Sigmoid colon (tissue), 4 donors: ENCODE measurements around the gene AGAP2.

Experiments used
- CTCF ChIP-seq, 4 experiments: fragments of 450-650 bp in 3 of 4; fragments of 200-600 bp in 1 of 4; IDR thresholded peaks; one replicate each; pipeline ENCODE4 v1.5.1; 2016 to 2019; ENCODE audit warnings: antibody characterized with exemption in 4 of 4, mild to moderate bottlenecking in 3 of 4, moderate library complexity in 2 of 4
- POLR2AphosphoS5 ChIP-seq, 4 donors: sonication (generic); formaldehyde crosslinking; IDR thresholded peaks; one replicate each; pipeline ENCODE4 v1.6.1; 2017; ENCODE audit warnings: antibody characterized with exemption in 4 of 4

DNA sequence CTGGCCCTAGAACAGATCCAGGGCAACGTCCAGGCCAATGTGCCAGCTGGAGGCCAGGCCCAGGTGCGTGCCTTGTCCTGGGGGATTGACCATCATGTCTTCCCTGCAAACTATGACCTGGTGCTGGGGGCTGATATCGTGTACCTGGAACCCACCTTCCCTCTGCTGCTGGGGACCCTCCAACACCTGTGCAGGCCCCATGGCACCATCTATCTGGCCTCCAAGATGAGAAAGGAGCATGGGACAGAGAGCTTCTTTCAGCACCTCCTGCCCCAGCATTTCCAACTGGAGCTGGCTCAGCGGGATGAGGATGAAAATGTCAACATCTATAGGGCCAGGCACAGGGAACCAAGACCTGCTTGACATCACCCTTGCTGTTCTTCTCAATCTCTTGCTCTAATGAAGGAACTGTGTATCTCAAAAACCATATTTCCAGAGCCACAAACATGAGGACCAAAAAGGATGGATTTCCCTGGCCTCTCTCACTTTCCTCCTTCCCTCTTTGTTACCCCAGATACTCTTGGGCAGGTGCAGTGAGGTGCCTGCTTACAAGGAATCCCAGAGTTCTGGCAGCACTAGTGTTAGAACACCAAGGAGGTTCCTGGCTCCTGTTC lies 41.8 kb upstream of the AGAP2 start:
- TF ChIP-seq CTCF (IDR thresholded peaks at IDR 0.05) (no peak), POLR2AphosphoS5 (IDR thresholded peaks at IDR 0.05) (no peak)
